NCI-H187 (cell line): ENCODE data around the gene OGG1.
A peak's percentile ranks its signal among the peaks of the same experiment; 100 is the strongest.

Experiments used
- DNase-seq, 2 experiments: peaks; one replicate each; lab custom pipeline; 2025; lab: John Stamatoyannopoulos, UW

OGG1 gene

DNA sequence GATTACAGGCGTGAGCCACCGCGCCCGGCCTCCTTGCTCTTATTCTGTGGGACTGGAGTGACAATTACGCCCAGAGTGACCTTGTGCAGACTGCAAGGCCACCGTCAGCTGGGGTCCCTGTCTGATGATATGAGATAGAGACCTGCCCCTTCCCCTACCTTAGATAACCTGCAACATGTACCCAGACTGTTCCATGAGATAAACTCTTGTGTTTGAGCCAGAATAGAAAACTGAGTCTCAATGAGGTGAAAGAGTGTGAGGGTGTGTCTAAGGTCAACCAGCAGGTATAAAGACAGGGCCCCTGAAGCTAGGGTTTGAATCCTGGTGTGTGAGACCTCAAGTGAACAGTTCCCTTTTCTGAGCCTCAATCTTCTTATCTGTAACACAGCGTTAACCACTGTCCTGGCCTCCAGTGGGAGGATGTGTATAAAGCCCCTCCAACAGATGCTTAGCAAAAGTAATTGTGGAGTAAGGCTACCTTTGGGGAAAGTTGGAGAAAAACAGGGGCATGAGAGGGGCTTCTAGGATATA is 36.5 kb downstream of the OGG1 start:
- no peak for DNase-seq

DNA sequence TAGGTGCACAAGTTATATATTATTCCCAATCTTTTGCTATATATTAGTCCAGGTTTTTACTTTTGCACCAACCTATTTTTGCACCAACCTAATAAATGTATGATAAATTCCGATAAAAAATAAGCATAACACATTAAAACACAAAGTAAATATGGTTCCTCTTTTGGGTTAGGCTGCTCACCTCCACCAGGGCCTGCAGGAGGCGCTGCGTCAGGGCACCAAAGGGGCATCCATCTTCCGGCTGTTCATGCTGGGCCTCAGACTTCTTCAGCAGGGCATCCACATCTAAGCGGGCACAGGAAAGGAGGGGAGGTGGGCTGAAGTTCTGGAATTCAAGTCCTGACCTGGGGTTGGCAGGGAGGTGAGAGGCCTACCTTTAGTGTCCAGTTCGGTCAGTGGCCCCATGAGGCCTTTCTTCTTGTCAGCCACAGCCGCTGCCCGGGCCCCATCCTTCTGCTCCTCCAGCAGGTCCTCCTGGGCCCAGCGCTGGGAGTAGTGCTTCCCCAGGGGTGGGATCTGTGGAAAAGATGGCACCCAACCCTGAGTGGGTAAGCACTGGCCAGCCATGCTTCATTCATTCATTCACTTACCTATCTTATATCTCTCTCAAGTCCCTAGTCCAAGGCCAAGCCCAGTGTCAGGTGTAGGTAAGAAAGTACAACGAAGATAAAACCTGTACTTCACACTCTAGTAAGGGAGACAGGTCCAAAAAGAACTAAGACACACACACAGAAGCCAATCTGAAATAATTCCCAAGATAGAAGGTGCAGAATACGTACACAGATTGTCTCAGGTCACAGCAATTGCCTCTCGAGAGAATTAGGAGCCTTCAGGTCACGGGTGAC is 37.3 kb downstream of the OGG1 start:
- no peak for DNase-seq

DNA sequence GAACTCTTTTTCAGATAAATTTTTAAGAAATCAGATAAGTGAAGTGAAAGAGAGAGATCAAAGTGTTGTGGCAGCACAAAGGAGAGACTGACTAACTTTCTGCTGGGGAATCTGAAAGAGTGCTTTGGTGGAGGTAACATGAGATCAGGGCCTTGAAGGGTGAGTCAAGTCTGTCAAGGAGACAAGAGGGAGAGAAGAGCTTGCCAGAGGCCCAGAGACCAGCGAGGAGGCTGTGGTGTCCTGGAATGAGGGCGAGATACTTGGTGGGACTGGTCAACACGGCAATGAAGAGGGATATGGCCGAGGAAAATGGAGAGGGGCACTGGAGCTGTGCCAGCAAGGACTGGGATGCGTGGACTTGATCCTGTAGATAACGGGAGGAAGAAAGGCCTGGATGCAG is 38.0 kb downstream of the OGG1 start:
- DNase-seq, result no peak

DNA sequence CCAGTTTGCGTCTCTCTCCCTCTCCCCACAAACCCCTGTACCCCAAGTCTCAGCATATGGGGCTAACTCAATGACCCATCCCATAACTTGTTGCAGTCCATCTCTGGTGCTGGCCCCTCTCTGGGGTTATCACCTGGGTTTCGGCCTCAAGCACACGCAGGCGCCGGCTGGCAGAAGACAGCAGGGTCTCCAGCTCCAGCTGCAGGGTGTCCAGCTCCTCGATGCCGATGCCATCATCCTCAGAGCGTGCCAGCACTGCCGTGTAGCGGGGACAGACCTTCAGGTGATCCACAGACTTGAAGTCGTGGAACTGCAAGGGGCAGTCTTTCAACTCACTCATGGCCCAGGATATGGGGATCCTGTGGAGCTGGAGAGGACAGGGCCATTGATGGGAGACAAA is 41.4 kb downstream of the OGG1 start:
- no peak for DNase-seq

DNA sequence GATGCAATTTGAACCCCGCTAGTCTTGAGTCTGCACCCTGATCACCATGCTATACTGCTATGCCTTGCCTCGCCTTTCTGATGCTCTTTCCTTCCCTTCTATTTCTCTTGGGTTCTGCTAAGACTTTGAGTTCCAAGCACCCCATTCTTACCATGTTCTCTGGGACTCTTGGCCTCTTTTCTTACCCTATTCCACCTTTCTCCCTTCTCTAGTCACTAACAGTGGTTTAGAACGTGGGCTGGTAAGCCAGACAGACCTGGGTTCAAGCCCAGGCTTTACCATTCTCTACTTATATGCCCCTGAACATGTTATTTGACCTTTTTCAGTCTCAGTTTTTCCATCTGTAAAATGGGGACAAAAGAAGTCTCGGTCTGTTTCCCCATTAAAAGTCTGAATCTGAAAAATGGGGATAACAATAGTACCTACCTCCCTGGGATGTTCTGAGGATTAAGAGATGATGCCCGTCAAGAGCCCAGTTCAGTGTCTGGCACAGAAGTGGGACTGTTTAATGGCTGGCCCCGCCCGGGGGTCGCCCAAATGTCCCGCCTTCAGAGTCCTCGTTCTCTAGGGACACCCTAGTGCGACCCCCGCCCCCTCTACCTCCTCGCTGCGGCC is 42.1 kb downstream of the OGG1 start:
- DNase-seq, result no peak

DNA sequence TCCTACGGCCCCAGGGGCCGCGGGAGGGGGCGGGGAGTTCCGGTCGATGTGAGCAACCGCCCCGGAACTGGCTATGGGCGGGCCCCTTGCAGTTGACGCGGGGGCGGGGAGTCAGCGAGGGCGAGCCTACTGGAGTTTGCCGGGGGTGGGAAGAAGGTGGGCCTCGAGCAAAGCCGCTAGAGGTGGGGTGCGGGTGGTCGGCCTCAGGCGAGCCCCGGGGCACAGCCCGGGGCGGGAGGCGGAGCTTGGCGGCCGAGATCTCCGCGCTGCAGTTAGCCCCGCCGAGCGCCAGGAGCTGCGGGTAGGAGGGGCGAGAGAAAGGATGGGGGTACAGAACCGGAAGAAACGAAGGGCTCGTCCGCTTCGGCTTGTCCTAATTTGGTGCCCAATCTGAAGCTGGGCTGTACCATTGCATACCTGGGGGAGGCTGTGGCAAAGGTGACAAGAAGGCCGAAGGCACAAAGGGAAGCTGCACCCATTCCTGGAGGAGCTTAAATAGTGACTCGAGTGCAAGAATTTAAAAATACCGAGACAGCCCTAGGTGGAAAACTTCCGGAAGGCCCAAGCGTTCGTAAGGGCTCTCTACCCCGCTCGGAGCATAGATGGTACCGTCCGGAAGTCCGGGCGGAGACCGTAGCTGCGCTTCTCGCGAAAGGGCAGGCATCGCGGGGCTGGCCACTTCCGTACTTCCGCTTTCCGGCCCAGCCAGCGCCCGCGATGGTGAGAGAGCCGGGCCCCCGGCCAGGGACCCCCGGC is 42.8 kb downstream of the OGG1 start, which contains the start of the genes ARPC4 and TADA3:
TSS of gene ARPC4 (plus strand) at position 678 of the 756 bp plus-strand sequence. CDS start at position 718, 40 bp downstream.
TSS of gene TADA3 (minus strand) at position 69 of the 756 bp plus-strand sequence. CDS start 1,007 bp downstream, outside the sequence.
- peak; percentile 62 to 87 for DNase-seq

DNA sequence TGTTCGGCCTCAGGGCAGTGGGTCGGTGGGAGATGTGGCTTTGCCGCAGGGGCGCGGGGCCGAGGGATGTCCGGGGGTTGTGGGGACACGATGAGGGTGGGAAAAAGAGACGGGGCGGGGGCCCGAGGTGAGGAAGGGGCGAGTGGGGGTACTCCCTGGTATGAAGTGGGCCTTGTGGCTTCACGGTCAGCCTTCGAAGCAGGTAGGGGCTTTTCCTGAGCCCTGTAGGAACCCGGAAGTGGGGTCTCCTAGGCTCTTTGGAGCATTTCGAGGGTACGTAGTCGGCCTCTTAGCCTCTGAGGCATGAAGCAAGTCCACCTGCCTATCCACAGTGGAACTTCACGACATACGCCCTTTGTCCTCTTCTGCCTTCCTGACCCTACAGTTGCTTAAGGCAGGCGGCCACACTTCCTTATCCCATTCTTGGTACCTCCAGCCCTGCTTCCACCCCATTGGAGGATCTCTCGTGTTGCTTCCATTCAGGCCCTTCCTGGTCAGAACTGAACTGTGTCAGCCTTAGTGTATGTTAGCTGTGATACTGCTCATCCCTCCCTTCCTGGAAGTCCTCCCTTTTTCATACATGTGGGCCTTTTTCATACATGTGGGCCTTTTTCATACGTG is 43.5 kb downstream of the OGG1 start:
- no peak for DNase-seq

DNA sequence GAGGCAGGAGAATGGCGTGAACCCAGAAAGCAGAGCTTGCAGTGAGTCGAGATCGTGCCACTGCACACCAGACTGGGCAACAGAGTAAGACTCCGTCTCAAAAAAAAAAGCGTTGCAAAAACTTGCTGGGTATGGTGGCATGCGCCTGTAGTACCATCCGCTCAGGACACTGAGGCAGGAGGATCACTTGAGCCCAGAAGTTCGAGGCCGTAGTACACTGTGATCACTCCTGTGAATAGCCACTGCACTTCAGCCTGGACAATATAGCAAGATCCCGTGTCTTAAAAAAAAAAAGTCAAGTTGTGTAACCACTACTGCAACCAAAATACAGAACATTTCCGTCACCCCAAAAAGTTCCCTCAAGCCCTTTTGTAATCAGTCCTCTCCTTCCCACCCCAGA is 44.6 kb downstream of the OGG1 start:
- DNase-seq, result no peak

DNA sequence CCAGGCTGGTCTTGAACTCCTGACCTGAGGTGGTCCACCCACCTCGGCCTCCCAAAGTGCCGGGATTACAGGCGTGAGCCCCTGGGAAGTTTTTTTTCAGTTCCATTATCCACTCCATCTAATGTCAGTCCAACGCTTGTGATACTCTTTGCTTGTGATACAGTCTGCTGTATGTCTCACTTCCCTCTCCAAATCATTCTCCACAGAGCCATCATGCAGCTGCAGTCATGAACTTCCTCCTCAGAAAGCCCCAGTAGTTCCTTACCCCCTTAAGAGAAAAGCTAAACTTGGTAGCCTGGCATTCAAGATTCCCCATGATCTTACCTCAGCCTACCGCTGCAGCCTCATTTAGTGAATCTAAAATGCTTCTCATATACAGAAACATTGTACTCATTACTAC is 45.5 kb downstream of the OGG1 start:
- DNase-seq, result no peak

DNA sequence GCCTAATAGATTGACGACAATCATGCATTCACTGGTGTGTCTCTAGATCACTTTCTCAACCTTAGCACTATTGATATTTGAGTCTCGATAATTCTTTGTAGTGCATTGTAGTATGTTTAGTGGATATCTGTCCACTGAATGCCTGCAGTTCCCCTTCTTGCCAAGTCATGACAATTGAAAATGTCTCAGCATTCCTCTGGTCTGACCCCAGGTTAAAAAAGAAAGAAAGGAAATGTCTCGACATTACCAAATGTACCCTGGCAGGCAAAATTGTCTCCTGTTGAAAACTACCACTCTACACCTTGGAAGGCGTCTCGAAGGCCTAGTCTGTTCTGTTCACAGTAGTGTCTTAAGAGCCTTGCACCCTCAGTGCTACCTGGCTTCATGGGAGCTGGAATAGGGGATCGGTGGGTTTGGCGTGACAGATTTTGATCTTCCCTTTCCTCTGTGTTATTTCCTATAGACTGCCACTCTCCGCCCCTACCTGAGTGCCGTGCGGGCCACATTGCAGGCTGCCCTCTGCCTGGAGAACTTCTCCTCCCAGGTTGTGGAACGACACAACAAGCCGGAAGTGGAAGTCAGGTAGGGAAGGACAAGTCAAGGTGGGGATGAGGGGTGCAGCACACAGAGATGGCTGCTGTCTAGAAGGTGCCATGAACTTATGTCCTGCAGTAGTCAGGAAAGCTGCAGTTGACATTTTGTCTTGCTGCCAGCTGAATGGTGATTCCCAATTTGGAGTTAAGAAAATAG is 47.6 kb downstream of the OGG1 start:
- no peak for DNase-seq

DNA sequence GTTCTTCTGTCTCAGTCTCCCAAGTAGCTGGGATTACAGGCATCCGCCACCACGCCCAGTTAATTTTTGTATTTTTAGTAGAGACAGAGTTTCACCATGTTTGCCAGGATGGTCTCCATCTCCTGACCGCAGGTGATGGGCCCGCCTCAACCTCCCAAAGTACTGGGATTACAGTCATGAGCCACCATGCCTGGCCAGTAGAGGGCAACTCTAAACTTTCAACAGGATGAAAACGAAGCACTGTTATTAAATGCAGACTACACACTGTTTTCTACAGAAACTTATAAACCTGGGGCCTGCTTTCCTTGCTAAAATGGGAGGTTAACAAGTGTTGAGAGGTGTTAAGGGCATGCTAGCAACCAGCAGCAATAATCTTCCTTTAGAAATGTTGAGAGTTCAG is 50.8 kb downstream of the OGG1 start:
- no peak for DNase-seq

DNA sequence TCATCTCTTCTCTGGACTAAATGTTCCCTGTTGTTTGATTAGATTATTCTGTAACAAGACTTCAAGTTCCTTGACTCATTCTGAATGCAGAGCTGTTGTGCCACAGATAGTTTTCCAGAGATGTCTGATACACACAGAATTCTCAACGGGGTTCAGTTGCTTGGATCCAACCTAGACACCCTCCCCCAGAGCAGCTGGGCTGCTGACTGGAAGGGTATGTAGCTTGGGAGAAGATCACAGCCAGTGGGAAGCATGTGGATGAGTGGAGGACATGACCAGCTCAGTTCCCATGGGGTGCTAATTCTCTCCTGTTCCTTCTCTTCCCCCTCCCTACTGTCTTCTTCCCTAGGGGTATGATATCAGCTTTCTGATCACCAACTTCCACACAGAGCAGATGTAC is 53.7 kb downstream of the OGG1 start:
- DNase-seq, result no peak

DNA sequence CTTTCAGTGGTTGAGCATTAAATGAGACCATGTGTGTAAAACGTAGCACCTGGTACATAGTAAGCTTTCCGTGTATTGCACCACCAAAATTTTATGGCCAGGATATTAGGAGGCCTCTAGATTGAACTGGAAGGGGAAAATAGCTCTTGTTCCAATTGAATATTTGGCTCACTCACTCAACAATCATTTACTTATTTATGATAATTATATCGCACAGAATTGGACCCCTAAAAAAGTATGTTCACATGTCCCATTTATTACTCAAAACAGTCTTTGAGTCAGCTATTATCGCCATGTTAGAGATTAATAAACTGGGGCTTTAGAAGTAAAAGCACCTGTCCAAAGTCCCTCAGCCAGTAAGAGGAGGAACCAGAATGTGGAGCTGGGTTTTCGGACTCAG is 55.2 kb downstream of the OGG1 start:
- DNase-seq, result no peak

DNA sequence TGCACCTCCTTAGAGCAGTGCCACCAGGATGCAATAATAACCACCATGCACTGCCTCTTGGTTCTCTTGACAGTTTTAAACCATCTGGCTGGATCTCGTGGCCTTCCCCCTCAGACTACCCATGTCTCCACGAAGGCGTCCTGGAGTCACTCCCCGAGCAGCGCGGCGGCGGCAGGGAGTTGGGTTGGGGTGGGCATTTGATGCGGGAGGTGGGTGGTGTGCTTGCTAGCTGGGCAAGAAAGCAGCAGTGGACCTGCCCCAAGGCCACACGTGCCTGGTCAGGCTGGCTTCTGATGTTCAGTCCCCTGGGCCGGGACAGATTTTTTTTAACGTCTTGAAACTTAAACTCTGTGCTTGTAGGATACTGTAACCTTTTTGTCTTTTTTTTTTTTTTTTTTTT is 56.4 kb downstream of the OGG1 start:
- DNase-seq, result no peak
